HEK293T (cell line): ENCODE results near the gene TRMT2A.

ENCODE experiments used
- HDGF ChIP-seq: fragments of 450-650 bp; IDR thresholded peaks from 2 replicates; pipeline ENCODE4 v1.6.1; 2017; ENCODE audit warnings: antibody characterized with exemption, borderline replicate concordance
- LEF1 ChIP-seq: fragments of 450-650 bp; IDR thresholded peaks from 2 replicates; pipeline ENCODE4 v1.6.1; 2017; ENCODE audit warnings: mild to moderate bottlenecking, borderline replicate concordance
- ZNF384 ChIP-seq: fragments of 450-650 bp; IDR thresholded peaks from 2 replicates; pipeline ENCODE4 v1.6.1; 2016

- TF ChIP-seq HDGF (no peak), ZNF384 (no peak), LEF1 (no peak)
These were observed 9.5 kb downstream of the TRMT2A start for GRCh38 chr22:20107471-20107901.
